ENCODE results near the gene TRABD2B. TPM values are rescaled to one million over a fixed set of nuclear protein-coding genes. Genes with fewer than 3 reads are reported as not detected.

TRABD2B gene
- total RNA-seq, 1 donor from 2014 or later: 0.64 TPM

- TF ChIP-seq CTCF (IDR thresholded peaks at IDR 0.05; ENCODE audit: partially characterized antibody, unreplicated experiment): no peak
- no peak for DNase-seq
- peaks cover 3% of the 10 kb centered on the region for H3K4me1 Mint-ChIP-seq (ENCODE audit: low read depth, unreplicated experiment)
- no peak overlapping the region for H3K4me3 Mint-ChIP-seq (ENCODE audit: unreplicated experiment)
- peaks cover 3% of the 10 kb centered on the region for H3K27me3 Mint-ChIP-seq (ENCODE audit: unreplicated experiment)
- H3K27ac Mint-ChIP-seq (ENCODE audit: unreplicated experiment): no peak overlapping the region
- peaks cover 6% of the 10 kb centered on the region for H3K9me3 Mint-ChIP-seq (ENCODE audit: unreplicated experiment)
- H3K36me3 Mint-ChIP-seq (ENCODE audit: unreplicated experiment): no peaks in the 10 kb centered on the region
Observed at GRCh38 chr1:47828978-47829377, 168.2 kb downstream of the TRABD2B start.

GRCh38 chr1:47827109-47827508 lies 170.1 kb downstream of the TRABD2B start:
- no peaks in the 10 kb centered on the region for H3K36me3 Mint-ChIP-seq (ENCODE audit: unreplicated experiment)
- H3K4me3 Mint-ChIP-seq (ENCODE audit: unreplicated experiment): no peak overlapping the region
- H3K27me3 Mint-ChIP-seq (ENCODE audit: unreplicated experiment): peaks cover 3% of the 10 kb centered on the region
- peaks cover 6% of the 10 kb centered on the region for H3K9me3 Mint-ChIP-seq (ENCODE audit: unreplicated experiment)
- DNase-seq: no peak
- H3K27ac Mint-ChIP-seq (ENCODE audit: unreplicated experiment): no peak overlapping the region
- H3K4me1 Mint-ChIP-seq (ENCODE audit: low read depth, unreplicated experiment): peaks cover 7% of the 10 kb centered on the region
- no peak for TF ChIP-seq CTCF (IDR thresholded peaks at IDR 0.05; ENCODE audit: partially characterized antibody, unreplicated experiment)

- Mint-ChIP-seq H3K27ac (ENCODE audit: unreplicated experiment) (no peak overlapping the region), H3K9me3 (ENCODE audit: unreplicated experiment) (peaks cover 3% of the 10 kb centered on the region), H3K36me3 (ENCODE audit: unreplicated experiment) (no peaks in the 10 kb centered on the region), H3K27me3 (ENCODE audit: unreplicated experiment) (peaks cover 3% of the 10 kb centered on the region), H3K4me1 (ENCODE audit: low read depth, unreplicated experiment) (peaks cover 9% of the 10 kb centered on the region), H3K4me3 (ENCODE audit: unreplicated experiment) (no peak overlapping the region)
- DNase-seq: no peak
- no peak for TF ChIP-seq CTCF (IDR thresholded peaks at IDR 0.05; ENCODE audit: partially characterized antibody, unreplicated experiment)
Observed at GRCh38 chr1:47824716-47825115, 172.5 kb downstream of the TRABD2B start.

- no peak for TF ChIP-seq CTCF (IDR thresholded peaks at IDR 0.05; ENCODE audit: partially characterized antibody, unreplicated experiment)
- peaks cover 6% of the 10 kb centered on the region for H3K4me1 Mint-ChIP-seq (ENCODE audit: low read depth, unreplicated experiment)
- peaks cover under 1% of the 10 kb centered on the region for H3K27me3 Mint-ChIP-seq (ENCODE audit: unreplicated experiment)
- peaks cover under 1% of the 10 kb centered on the region for H3K9me3 Mint-ChIP-seq (ENCODE audit: unreplicated experiment)
- DNase-seq: no peak
- no peak overlapping the region for H3K4me3 Mint-ChIP-seq (ENCODE audit: unreplicated experiment)
- H3K27ac Mint-ChIP-seq (ENCODE audit: unreplicated experiment): no peak overlapping the region
- H3K36me3 Mint-ChIP-seq (ENCODE audit: unreplicated experiment): no peaks in the 10 kb centered on the region
Observed at GRCh38 chr1:47824297-47824696, 172.9 kb downstream of the TRABD2B start.

GRCh38 chr1:47823040-47823808 lies 174.0 kb downstream of the TRABD2B start:
- no peaks in the 10 kb centered on the region for H3K36me3 Mint-ChIP-seq (ENCODE audit: unreplicated experiment)
- H3K4me3 Mint-ChIP-seq (ENCODE audit: unreplicated experiment): no peak overlapping the region
- no peak for TF ChIP-seq CTCF (IDR thresholded peaks at IDR 0.05; ENCODE audit: partially characterized antibody, unreplicated experiment)
- DNase-seq: peak; percentile 50
- H3K4me1 Mint-ChIP-seq (ENCODE audit: low read depth, unreplicated experiment): peaks cover 6% of the 10 kb centered on the region
- no peaks in the 10 kb centered on the region for H3K27me3 Mint-ChIP-seq (ENCODE audit: unreplicated experiment)
- H3K9me3 Mint-ChIP-seq (ENCODE audit: unreplicated experiment): no peaks in the 10 kb centered on the region
- no peak overlapping the region for H3K27ac Mint-ChIP-seq (ENCODE audit: unreplicated experiment)
